GM20431 (cell line): Measurements from ENCODE around the gene EXOC3L2.

Experiments
- in situ Hi-C: fragments of 300-500 bp; cut with MseI, MboI; formaldehyde crosslinking; loops from one replicate; pipeline ENCODE4 v1.15.0; 2020; ENCODE audit warnings: low sequenced_read_pairs; ENCODE audit not compliant: unreplicated experiment

The EXOC3L2 gene

GRCh38 chr19:45224645-45225044 lies 20.6 kb downstream of the EXOC3L2 start:
- in situ Hi-C loops = no loop called here

GRCh38 chr19:45223879-45224278 lies 21.3 kb downstream of the EXOC3L2 start:
- in situ Hi-C loops = no loop called here

GRCh38 chr19:45222724-45223123 lies 22.5 kb downstream of the EXOC3L2 start:
- in situ Hi-C loops = no loop called here

- in situ Hi-C loops = no loop called here
Observed at GRCh38 chr19:45218911-45219743, 26.1 kb downstream of the EXOC3L2 start.

DNA sequence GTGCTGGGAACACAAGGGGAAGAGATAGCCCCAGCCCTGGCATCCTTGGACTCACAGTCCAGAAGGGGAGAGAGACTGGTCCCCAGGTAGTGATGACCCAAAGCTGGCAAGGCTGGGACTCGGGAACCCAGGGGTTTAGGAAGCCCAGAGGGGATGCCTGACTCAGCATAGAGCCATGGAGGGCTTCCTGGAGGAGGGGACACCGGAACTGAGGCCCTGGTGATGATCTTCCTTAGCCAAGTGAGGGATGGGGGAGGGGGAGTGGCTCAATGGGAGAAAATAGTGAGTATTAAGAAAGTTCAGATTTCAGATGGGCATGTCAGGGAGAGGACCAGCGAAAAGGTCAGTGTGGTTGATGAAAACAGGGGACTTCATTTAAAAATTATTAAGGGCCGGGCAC lies 26.8 kb downstream of the EXOC3L2 start:
- in situ Hi-C loops = no loop called here

DNA sequence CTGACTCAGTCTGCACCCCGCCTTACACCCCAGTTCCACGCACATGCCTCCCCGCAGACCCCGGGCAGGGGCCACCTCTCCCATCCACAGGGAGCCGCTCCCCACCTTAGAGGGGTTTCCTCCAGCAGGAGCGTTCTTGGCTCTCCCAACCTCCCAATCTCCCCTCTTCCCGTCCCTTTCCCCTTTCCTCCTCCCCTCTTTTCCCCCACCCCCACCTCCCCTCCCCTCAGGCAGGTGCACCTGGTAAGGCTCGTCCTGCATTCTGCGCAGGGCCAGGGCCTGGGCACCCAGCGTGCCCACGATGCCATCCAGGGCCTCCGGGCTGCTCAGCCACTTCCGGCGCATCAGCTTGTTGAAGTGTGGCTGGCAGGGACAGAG lies 27.3 kb downstream of the EXOC3L2 start:
- in situ Hi-C loops = no loop called here

GRCh38 chr19:45217193-45217956 lies 27.8 kb downstream of the EXOC3L2 start:
- in situ Hi-C loops = no loop called here

GRCh38 chr19:45216667-45217066 lies 28.5 kb downstream of the EXOC3L2 start:
- in situ Hi-C loops = no loop called here

DNA sequence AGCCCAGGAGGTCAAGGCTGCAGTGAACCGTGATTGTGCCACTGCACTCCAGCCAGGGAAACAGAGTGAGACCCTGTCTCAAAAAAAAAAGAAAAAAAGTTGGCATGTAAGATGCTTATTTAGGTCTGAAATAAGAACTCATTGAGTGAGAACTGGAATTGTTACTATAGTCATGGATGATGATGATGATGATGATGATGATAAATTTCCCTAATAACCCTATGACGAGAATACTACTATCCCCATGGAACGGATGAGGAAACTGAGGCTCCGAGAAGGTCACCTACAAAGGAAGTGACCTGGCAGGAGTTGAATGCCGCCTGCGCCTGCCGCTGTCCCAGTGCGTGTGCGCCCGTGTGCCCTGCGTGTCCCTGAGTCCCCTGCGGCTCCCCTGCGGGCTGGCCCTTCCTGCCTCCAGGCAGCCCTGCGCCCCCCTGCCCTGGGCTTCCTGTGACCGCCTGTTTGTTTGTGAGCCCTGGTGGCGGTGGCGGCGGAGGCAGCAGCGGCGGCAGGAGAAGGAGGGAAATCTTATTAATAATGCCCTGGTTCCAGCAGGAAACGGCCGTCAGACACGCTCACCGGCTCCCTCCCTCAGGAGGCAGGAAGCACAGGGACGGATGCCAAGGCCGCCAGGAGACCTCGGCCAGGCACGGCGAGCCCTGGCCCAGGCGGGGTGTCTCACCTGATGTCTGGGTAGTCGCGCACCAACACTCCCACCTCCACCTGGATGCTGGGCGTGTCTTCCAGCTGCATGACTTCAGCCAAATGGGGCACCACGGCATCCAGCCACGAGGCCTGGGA lies 29.6 kb downstream of the EXOC3L2 start:
- in situ Hi-C loops = no loop called here

DNA sequence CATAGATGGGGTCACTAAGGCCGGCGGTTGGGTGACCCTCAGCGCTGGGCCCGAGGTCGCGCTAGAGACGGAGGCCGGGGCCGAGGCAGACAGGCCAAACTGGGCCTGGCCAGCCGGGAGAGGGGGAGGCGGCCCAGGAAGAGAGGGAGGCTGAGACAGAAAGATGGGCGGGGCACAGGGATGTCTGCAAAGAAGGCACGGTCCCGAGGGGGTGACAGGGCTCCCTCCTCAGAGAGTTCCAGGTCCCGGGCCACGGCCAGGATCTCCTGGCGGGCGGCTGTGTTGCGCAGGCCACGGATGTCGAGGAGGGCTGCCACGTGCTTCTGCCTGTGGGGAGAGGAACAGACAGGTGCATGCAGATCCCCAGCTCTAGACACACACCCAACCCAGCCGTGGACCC lies 32.2 kb downstream of the EXOC3L2 start:
- in situ Hi-C loops = no loop called here

GRCh38 chr19:45211751-45212381 lies 33.3 kb downstream of the EXOC3L2 start:
- in situ Hi-C loops = no loop called here

GRCh38 chr19:45206328-45206727 lies 38.9 kb downstream of the EXOC3L2 start:
- in situ Hi-C loops = no loop called here

- in situ Hi-C loops = no loop called here
Observed at GRCh38 chr19:45205810-45206209, 39.4 kb downstream of the EXOC3L2 start.

GRCh38 chr19:45202637-45203036 lies 42.6 kb downstream of the EXOC3L2 start:
- in situ Hi-C loops = no loop called here

- in situ Hi-C loops = no loop called here
Observed at GRCh38 chr19:45200568-45200967, 44.6 kb downstream of the EXOC3L2 start.

GRCh38 chr19:45195764-45196163 lies 49.4 kb downstream of the EXOC3L2 start:
- in situ Hi-C loops = no loop called here

- in situ Hi-C loops = no loop called here
Observed at GRCh38 chr19:45191375-45191774, 53.8 kb downstream of the EXOC3L2 start.

DNA sequence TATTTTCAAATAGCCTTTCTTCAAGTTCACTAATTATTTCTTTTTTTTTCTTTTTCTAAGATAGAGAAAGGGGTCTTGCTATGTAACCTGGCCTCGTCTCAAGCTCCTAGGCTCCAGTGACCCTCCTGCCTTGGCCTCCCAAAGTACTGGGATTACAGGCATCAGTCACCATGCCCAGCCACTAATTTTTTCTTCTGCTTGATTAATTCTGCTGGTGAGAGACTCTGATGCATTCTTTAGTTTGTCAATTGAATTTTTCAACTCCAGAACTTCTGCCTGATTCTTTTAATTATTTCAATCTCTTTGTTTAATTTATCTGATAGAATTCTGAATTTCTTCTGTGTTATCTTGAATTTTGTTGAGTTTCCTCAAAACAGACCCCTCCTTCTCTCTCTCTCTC lies 55.2 kb downstream of the EXOC3L2 start:
- in situ Hi-C loops = no loop called here

GRCh38 chr19:45187421-45188100 lies 57.6 kb downstream of the EXOC3L2 start:
- in situ Hi-C loops = no loop called here
